Gastroesophageal sphincter (tissue), 3 donors: ENCODE measurements around the gene CNOT11.

ENCODE experiments used
- CTCF ChIP-seq, 4 experiments: fragments of 200-600 bp in 2 of 4; fragments of 450-650 bp in 2 of 4; sonication (generic) in 1 of 4; IDR thresholded peaks; one replicate each; pipeline ENCODE4 v1.5.1; 2017 to 2019; ENCODE audit warnings: antibody characterized with exemption in 4 of 4, mild to moderate bottlenecking in 2 of 4, moderate library complexity in 2 of 4
- POLR2A ChIP-seq, 2 donors: fragments of 450-650 bp; IDR thresholded peaks; one replicate each; pipeline ENCODE4 v1.6.1; 2017; ENCODE audit warnings: antibody characterized with exemption in 2 of 2, mild to moderate bottlenecking in 2 of 2, moderate library complexity in 1 of 2

GRCh38 chr2:101300836-101301235 lies 48.1 kb downstream of the CNOT11 start:
- no peak for TF ChIP-seq CTCF (IDR thresholded peaks at IDR 0.05)
- no peak for TF ChIP-seq POLR2A (IDR thresholded peaks at IDR 0.05)
